Breast epithelium (tissue), 4 donors: Measurements from ENCODE around the gene ZNF81. TPM values are rescaled to one million over a fixed set of nuclear protein-coding genes. Genes with fewer than 3 reads are reported as not detected.

Source experiments
- DNase-seq, 2 donors: peaks; one replicate each; pipeline ENCODE4 v3.0.0-alpha.2; 2019; ENCODE audit warnings: low spot score in 2 of 2
- H3K27ac ChIP-seq, 2 donors: fragments of 200-600 bp; sonication (generic) in 1 of 2; one replicate each; pipeline ENCODE4 v1.5.1; 2016 to 2019; ENCODE audit warnings: mild to moderate bottlenecking in 1 of 2
- H3K27me3 ChIP-seq, 2 donors: fragments of 200-600 bp; sonication (generic) in 1 of 2; one replicate each; pipeline versions ENCODE4 v1.5.1 to v1.6.0; 2017 to 2019; ENCODE audit warnings: control low read depth in 1 of 2, mild to moderate bottlenecking in 1 of 2
- H3K36me3 ChIP-seq: fragments of 200-600 bp; one replicate; pipeline ENCODE4 v1.5.1; 2019
- H3K4me1 ChIP-seq, 2 donors: fragments of 200-600 bp; sonication (generic); one replicate each; pipeline ENCODE4 v1.5.1; 2016 to 2019; ENCODE audit warnings: control low read depth in 1 of 2
- H3K4me3 ChIP-seq, 3 donors: fragments of 200-600 bp; sonication (generic); 1 replicate in 2 of 3; 2 replicates in 1 of 3; pipeline ENCODE4 v1.5.1; 2016 to 2019; ENCODE audit warnings: mild to moderate bottlenecking in 3 of 3, moderate library complexity in 2 of 3
- H3K9me3 ChIP-seq, 2 donors: fragments of 200-600 bp; sonication (generic) in 1 of 2; one replicate each; pipeline ENCODE4 v1.5.1; 2016 to 2019; ENCODE audit warnings: control low read depth in 1 of 2
- POLR2A ChIP-seq: fragments of 450-650 bp; IDR thresholded peaks from one replicate; pipeline ENCODE4 v1.6.1; 2016; ENCODE audit warnings: antibody characterized with exemption, mild to moderate bottlenecking, moderate library complexity
- POLR2AphosphoS5 ChIP-seq, 3 donors: sonication (generic); formaldehyde crosslinking; IDR thresholded peaks; one replicate each; pipeline ENCODE4 v1.6.1; 2017; ENCODE audit warnings: antibody characterized with exemption in 3 of 3
- intact Hi-C: fragments of 100-400 bp; cut with DNase I; formaldehyde crosslinking; loops from one replicate; pipeline ENCODE4 v1.15.1; 2023; ENCODE audit warnings: low total_unique reads
- total RNA-seq, 3 donors: library from RNA; depleted of rRNA; stranded (reverse); fragments of >200 nt; gene quantifications; one replicate each; pipeline ENCODE4 v1.1.0, GENCODE V29; 2016
- TF ChIP-seq, protein P1 (sequence below), 3 donors: fragments of 450-650 bp; IDR thresholded peaks; one replicate each; pipeline ENCODE4 v1.5.1; 2016 to 2017; ENCODE audit warnings: antibody characterized with exemption in 3 of 3, mild to moderate bottlenecking in 3 of 3, moderate library complexity in 3 of 3

The ZNF81 gene
- total RNA-seq, 3 donors from 2014 or later, result 6.4 to 11.1 (median 10.2) TPM

GRCh38 chrX:47831788-47832187 lies 4.9 kb upstream of the ZNF81 start:
- H3K27me3 ChIP-seq, result peaks cover 0 to 12% of the 10 kb centered on the region in 2 donors
- no peaks in the 10 kb centered on the region for H3K9me3 ChIP-seq
- no peak overlapping the region for H3K4me3 ChIP-seq
- no peak overlapping the region for H3K27ac ChIP-seq
- no peaks in the 10 kb centered on the region for H3K36me3 ChIP-seq
- intact Hi-C loops, result no loop called here
- TF ChIP-seq, protein P1, sequence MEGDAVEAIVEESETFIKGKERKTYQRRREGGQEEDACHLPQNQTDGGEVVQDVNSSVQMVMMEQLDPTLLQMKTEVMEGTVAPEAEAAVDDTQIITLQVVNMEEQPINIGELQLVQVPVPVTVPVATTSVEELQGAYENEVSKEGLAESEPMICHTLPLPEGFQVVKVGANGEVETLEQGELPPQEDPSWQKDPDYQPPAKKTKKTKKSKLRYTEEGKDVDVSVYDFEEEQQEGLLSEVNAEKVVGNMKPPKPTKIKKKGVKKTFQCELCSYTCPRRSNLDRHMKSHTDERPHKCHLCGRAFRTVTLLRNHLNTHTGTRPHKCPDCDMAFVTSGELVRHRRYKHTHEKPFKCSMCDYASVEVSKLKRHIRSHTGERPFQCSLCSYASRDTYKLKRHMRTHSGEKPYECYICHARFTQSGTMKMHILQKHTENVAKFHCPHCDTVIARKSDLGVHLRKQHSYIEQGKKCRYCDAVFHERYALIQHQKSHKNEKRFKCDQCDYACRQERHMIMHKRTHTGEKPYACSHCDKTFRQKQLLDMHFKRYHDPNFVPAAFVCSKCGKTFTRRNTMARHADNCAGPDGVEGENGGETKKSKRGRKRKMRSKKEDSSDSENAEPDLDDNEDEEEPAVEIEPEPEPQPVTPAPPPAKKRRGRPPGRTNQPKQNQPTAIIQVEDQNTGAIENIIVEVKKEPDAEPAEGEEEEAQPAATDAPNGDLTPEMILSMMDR (IDR thresholded peaks at IDR 0.05), result peak in 2 of 3 donors; percentile 28 to 31
- TF ChIP-seq POLR2A (no peak), POLR2AphosphoS5 (IDR thresholded peaks at IDR 0.05) (no peak)
- H3K4me1 ChIP-seq, result no peaks in the 10 kb centered on the region
- DNase-seq, result no peak

DNA sequence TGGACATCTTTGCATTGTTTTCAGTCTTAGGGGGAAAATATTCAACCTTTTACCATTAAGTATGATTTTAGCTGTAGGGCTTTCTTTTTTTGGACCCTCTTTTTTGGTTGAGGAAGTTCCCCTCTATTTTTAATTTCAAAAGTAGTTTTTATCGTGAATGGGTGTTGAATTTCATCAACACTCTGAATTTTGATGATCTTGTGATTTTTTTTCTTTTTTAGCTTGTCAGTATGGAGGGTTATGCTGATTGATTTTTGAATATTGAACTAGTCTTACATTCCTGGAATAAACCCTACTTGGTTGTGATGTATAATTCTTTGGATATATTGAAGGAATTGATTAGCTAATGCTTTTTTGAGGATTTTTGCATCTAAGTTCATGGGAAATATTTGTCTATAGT lies 1.7 kb downstream of the ZNF81 start:
- Histone ChIP-seq H3K36me3 (no peaks in the 10 kb centered on the region), H3K27ac (no peak overlapping the region), H3K4me3 (no peak overlapping the region), H3K9me3 (no peaks in the 10 kb centered on the region), H3K27me3 (peaks cover 0 to 12% of the 10 kb centered on the region in 2 donors), H3K4me1 (no peaks in the 10 kb centered on the region)
- intact Hi-C loops, result no loop called here
- no peak for DNase-seq
- TF ChIP-seq, protein P1 (IDR thresholded peaks at IDR 0.05), result no peak
- TF ChIP-seq POLR2AphosphoS5 (IDR thresholded peaks at IDR 0.05) (no peak), POLR2A (no peak)

GRCh38 chrX:47840111-47840510 lies 3.4 kb downstream of the ZNF81 start:
- H3K4me1 ChIP-seq, result no peaks in the 10 kb centered on the region
- H3K4me3 ChIP-seq, result no peak overlapping the region
- intact Hi-C loops, result no loop called here
- no peaks in the 10 kb centered on the region for H3K9me3 ChIP-seq
- no peak for DNase-seq
- H3K27me3 ChIP-seq, result peaks cover 0 to 12% of the 10 kb centered on the region in 2 donors
- H3K36me3 ChIP-seq, result no peaks in the 10 kb centered on the region
- TF ChIP-seq POLR2AphosphoS5 (IDR thresholded peaks at IDR 0.05), result no peak
- TF ChIP-seq POLR2A, result no peak
- TF ChIP-seq, protein P1 (IDR thresholded peaks at IDR 0.05), result no peak
- H3K27ac ChIP-seq, result no peak overlapping the region

DNA sequence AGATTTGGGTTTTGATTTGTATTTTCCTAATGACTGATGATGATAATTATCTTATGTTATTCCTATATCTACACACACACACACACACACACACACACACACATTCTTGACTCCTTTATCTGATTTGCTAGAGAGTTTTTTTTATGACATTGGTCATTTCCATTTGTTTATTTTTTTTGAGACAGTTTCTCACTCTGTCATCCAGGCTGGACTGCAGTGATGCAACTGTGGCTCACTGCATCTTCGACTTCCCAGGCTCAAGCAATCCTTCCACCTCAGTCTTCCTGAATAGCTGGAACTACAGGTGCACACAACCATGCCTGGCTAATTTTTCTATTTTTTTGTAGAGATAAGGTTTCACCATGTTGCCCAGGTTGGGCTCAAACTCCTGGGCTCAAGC lies 6.7 kb downstream of the ZNF81 start:
- no peak overlapping the region for H3K27ac ChIP-seq
- intact Hi-C loops, result no loop called here
- no peak for TF ChIP-seq POLR2A
- TF ChIP-seq POLR2AphosphoS5 (IDR thresholded peaks at IDR 0.05), result no peak
- TF ChIP-seq, protein P1 (IDR thresholded peaks at IDR 0.05), result no peak
- H3K4me3 ChIP-seq, result no peak overlapping the region
- H3K4me1 ChIP-seq, result no peaks in the 10 kb centered on the region
- H3K36me3 ChIP-seq, result no peaks in the 10 kb centered on the region
- no peak for DNase-seq
- peaks cover 0 to 13% of the 10 kb centered on the region in 2 donors for H3K27me3 ChIP-seq
- H3K9me3 ChIP-seq, result no peaks in the 10 kb centered on the region

DNA sequence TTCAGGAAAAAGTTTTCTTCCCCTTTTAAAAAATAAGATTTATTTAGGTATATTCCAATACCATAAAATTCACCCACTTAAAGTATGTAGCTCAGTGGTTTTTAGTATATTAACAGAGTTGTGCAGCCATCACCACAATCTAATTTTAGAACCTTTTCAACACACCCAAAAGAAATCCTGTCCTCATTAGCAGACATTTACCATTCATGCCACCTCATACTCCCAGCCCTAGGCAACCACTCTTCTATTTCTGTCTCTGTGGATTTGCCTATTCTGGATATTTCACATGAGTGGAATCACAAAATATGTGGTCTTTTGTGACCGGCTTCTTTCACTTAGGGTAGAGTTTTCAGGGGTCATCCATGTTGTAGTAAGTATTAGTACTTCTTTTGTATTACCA lies 7.4 kb downstream of the ZNF81 start:
- DNase-seq, result no peak

More for the DNA sequence above, 7.4 kb downstream of the ZNF81 start:
- TF ChIP-seq POLR2A (no peak), POLR2AphosphoS5 (IDR thresholded peaks at IDR 0.05) (no peak)
- TF ChIP-seq, protein P1 (IDR thresholded peaks at IDR 0.05), result no peak
- Histone ChIP-seq H3K9me3 (no peaks in the 10 kb centered on the region), H3K27me3 (peaks cover 0 to 15% of the 10 kb centered on the region in 2 donors), H3K36me3 (no peaks in the 10 kb centered on the region), H3K4me3 (no peak overlapping the region), H3K4me1 (no peaks in the 10 kb centered on the region), H3K27ac (no peak overlapping the region)
- intact Hi-C loops, result no loop called here
